HG03457 (cell line): ENCODE measurements around the gene IMP4.

Experiments
- ATAC-seq: cut with Tn5 transposase; IDR thresholded peaks from one replicate; pipeline ENCODE4 v1.9.1; 2021; ENCODE audit warnings: moderate number of reproducible peaks; ENCODE audit not compliant: unreplicated experiment

Gene IMP4

DNA sequence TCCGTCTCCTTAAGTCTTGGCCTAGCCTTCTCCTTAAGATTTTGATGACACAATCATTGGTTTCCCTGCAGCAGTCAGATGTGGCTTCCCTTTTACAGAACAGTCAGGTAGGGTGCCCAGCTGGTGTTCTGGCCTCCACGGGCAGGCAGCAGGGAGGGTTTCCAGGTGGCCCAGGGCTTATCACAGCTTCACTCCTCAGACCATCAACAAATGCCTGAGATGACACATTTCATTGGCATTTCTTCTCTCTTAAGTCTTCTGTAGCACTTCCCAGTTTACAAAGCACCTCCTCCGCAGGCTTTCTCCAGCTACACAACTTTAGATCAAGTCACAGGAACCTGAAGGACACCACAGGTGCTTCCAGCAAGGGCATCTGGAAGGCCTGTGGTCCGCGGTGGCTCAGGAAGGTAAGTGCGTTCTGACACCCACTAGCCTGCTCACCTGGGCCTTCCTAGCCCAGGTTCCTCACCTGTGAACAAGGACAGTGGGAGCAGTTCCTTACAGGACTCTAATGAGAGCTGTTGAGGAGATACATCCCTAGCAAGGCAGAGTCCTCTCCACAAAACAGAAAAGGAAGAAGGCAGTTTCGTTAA, 50.7 kb downstream of the IMP4 start:
- no peak for ATAC-seq
